Measurements from ENCODE around the gene VWA1. TPM values are rescaled to one million over a fixed set of nuclear protein-coding genes. Genes with fewer than 3 reads are reported as not detected.

The VWA1 gene
- total and polyA plus RNA-seq, 10 of the 15 experiments (the other 5 are each of a cell fraction or from before 2014, with no cell fraction given): 0.02 to 1.7 (median 0.32) TPM; not detected in 2

- Histone ChIP-seq H3K4me1 (ENCODE audit: control insufficient read depth, insufficient read depth, low read length) (no peaks in the 10 kb centered on the region), H3K27ac (ENCODE audit: control insufficient read depth, insufficient read depth) (no peak overlapping the region), H3K79me2 (ENCODE audit: control insufficient read depth, insufficient read depth, low read length) (peaks cover 4% of the 10 kb centered on the region; the same call in 1 of the 2 replicates), H3K4me3 (no peak overlapping the region), H3K4me2 (ENCODE audit: control insufficient read depth, insufficient read depth) (no peak overlapping the region), H3K27me3 (replicated peaks in 1 of 2; ENCODE audit: control insufficient read depth in 2 of 2, insufficient read depth in 2 of 2, low read length in 1 of 2) (no peaks in the 10 kb centered on the region), H3K9ac (ENCODE audit: control insufficient read depth, insufficient read depth, low read length) (no peak overlapping the region), H4K20me1 (ENCODE audit: control insufficient read depth, insufficient read depth) (no peaks in the 10 kb centered on the region), H2AFZ (ENCODE audit: control insufficient read depth, low read depth, low read length) (no peak overlapping the region), H3K36me3 (ENCODE audit: control insufficient read depth in 2 of 2, insufficient read depth in 2 of 2, low read length in 1 of 2) (peaks cover 50 to 51% of the 10 kb centered on the region in 2 experiments), H3K9me3 (replicated peaks; ENCODE audit: control insufficient read depth, insufficient read depth, low read length) (no peaks in the 10 kb centered on the region)
- ChIA-PET POLR2A (no interaction called here), CTCF (interaction anchor here (1.3 to 1.6 kb wide), 2 partner anchors 11 to 19 kb away, joined by 5 to 7 read pairs; no protein-coding TSS in a partner anchor), RAD21 (ENCODE audit: unreplicated experiment) (interaction anchor here (0.9 kb wide), 1 partner anchor 9 kb away, joined by 3 read pairs; no protein-coding TSS in a partner anchor), SMC1A (ENCODE audit: uncharacterized antibody, unreplicated experiment) (no interaction called here)
- no peak for TF ChIP-seq FOXK2 (IDR thresholded peaks at IDR 0.05)
- TF ChIP-seq NR2F1 (conservative IDR thresholded peaks at IDR 0.05): no peak
- no peak for TF ChIP-seq SREBF2 (IDR thresholded peaks at IDR 0.05; ENCODE audit: low read length)
- TF ChIP-seq PAX8 (IDR thresholded peaks at IDR 0.05): no peak
- no peak for TF ChIP-seq ATF2 (IDR thresholded peaks at IDR 0.05; ENCODE audit: low read length)
- no peak for TF ChIP-seq E2F4 (IDR thresholded peaks at IDR 0.05; ENCODE audit: low read depth, low read length)
- no peak for TF ChIP-seq RELA (IDR thresholded peaks at IDR 0.05; ENCODE audit: borderline replicate concordance, partially characterized antibody)
- TF ChIP-seq STAT1 (conservative IDR thresholded peaks at IDR 0.05): no peak
- no peak for TF ChIP-seq ETV6 (conservative IDR thresholded peaks at IDR 0.05 in 1 of 2, IDR thresholded peaks at IDR 0.05 in 1 of 2; ENCODE audit: borderline replicate concordance in 1 of 2, low read depth in 1 of 2)
- no peak for TF ChIP-seq ATF7 (IDR thresholded peaks at IDR 0.05; ENCODE audit: low read depth)
- no peak for TF ChIP-seq EZH2 (IDR thresholded peaks at IDR 0.05; ENCODE audit: borderline replicate concordance, control insufficient read depth, low read depth, low read length)
- TF ChIP-seq NFIC (IDR thresholded peaks at IDR 0.05; ENCODE audit: low read depth, low read length): no peak
- TF ChIP-seq EP300 (IDR thresholded peaks at IDR 0.05; ENCODE audit: borderline replicate concordance in 1 of 2, control insufficient read depth in 1 of 2, low read depth in 2 of 2, low read length in 2 of 2): no peak
- TF ChIP-seq TCF3 (IDR thresholded peaks at IDR 0.05; ENCODE audit: borderline replicate concordance, insufficient read depth, low read depth, low read length): no peak
- no peak for TF ChIP-seq ZNF622 (IDR thresholded peaks at IDR 0.05)
- no peak for TF ChIP-seq RBBP5 (conservative IDR thresholded peaks at IDR 0.05)
- no peak for TF ChIP-seq SMC3 (IDR thresholded peaks at IDR 0.05; ENCODE audit: borderline replicate concordance, low read length)
- in situ Hi-C loops (cut with MboI) (no loop called here), intact Hi-C loops (cut with micrococcal nuclease; ENCODE audit: unreplicated experiment) (no loop called here)
- DNase-seq (ENCODE audit: low read depth, low spot score): no peak
- no peak for FAIRE-seq
- ATAC-seq: no peak
- 91% methylated on average over 11 of the region's 12 CpGs for WGBS (ENCODE audit: insufficient coverage, insufficient replicate concordance, low lambda C conversion rate, missing lambda C conversion rate)
- BruUV-seq (replicated peaks): no TSS peak
These were observed 44.3 kb upstream of the VWA1 start for GRCh38 chr1:1391225-1391624.
